ENCODE data around the gene PBXIP1. TPM values are rescaled to one million over a fixed set of nuclear protein-coding genes. Genes with fewer than 3 reads are reported as not detected.

Gene PBXIP1
- polyA plus RNA-seq, 12 donors: 74.1 to 186 (median 153) TPM; not detected in 1

- no peak for DNase-seq
Observed at GRCh38 chr1:154958681-154959425, 3.0 kb upstream of the PBXIP1 start.

GRCh38 chr1:154958036-154958435 is 2.1 kb upstream of the PBXIP1 start:
- DNase-seq: no peak

- no peak for DNase-seq
Observed at GRCh38 chr1:154957091-154957657, 1.3 kb upstream of the PBXIP1 start.

GRCh38 chr1:154956544-154956941 is 644 bp upstream of the PBXIP1 start:
- peak; percentile 60 for DNase-seq

GRCh38 chr1:154955039-154955717 is 721 bp downstream of the PBXIP1 start:
- DNase-seq: no peak

GRCh38 chr1:154954541-154954940 is 1.4 kb downstream of the PBXIP1 start:
- no peak for DNase-seq

- DNase-seq: no peak
Observed at GRCh38 chr1:154953611-154954038, 2.3 kb downstream of the PBXIP1 start.

GRCh38 chr1:154952664-154953063 is 3.2 kb downstream of the PBXIP1 start:
- DNase-seq: no peak

GRCh38 chr1:154951901-154952657 is 3.8 kb downstream of the PBXIP1 start:
- no peak for DNase-seq

- no peak for DNase-seq
Observed at GRCh38 chr1:154948079-154948478, 7.8 kb downstream of the PBXIP1 start.

GRCh38 chr1:154945962-154946850 is 9.7 kb downstream of the PBXIP1 start:
- DNase-seq: no peak

GRCh38 chr1:154945160-154945961 is 10.5 kb downstream of the PBXIP1 start:
- DNase-seq: no peak

GRCh38 chr1:154944401-154945159 is 11.3 kb downstream of the PBXIP1 start:
- DNase-seq: no peak

- DNase-seq: no peak
Observed at GRCh38 chr1:154943649-154944400, 12.1 kb downstream of the PBXIP1 start.

- DNase-seq: no peak
Observed at GRCh38 chr1:154941333-154942013, 14.4 kb downstream of the PBXIP1 start.

- DNase-seq: no peak
Observed at GRCh38 chr1:154940651-154941194, 15.2 kb downstream of the PBXIP1 start.

- no peak for DNase-seq
Observed at GRCh38 chr1:154940213-154940560, 15.7 kb downstream of the PBXIP1 start.

All from muscle of arm (tissue), 12 donors.